Sigmoid colon (tissue), 7 donors: ENCODE results near the gene GRAMD1B. TPM values are rescaled to one million over a fixed set of nuclear protein-coding genes. Genes with fewer than 3 reads are reported as not detected.

Experiments
- DNase-seq: peaks from one replicate; pipeline ENCODE4 v3.0.0-alpha.2; 2019
- H3K27ac ChIP-seq, 4 donors: fragments of 200-600 bp; sonication (generic); one replicate each; pipeline ENCODE4 v1.5.1; 2016 to 2019; ENCODE audit warnings: mild to moderate bottlenecking in 1 of 4
- H3K27me3 ChIP-seq, 3 donors: fragments of 200-600 bp; sonication (generic); one replicate each; pipeline ENCODE4 v1.5.1; 2019; ENCODE audit warnings: mild to moderate bottlenecking in 1 of 3
- H3K36me3 ChIP-seq, 4 donors: fragments of 200-600 bp; sonication (generic); one replicate each; pipeline ENCODE4 v1.5.1; 2016 to 2019
- H3K4me1 ChIP-seq, 4 donors: fragments of 200-600 bp; sonication (generic); one replicate each; pipeline ENCODE4 v1.5.1; 2017 to 2019
- H3K4me3 ChIP-seq, 4 donors: fragments of 200-600 bp; sonication (generic); one replicate each; pipeline ENCODE4 v1.5.1; 2017 to 2019; ENCODE audit warnings: mild to moderate bottlenecking in 2 of 4, moderate library complexity in 1 of 4
- H3K9me3 ChIP-seq, 4 donors: fragments of 200-600 bp in 3 of 4; sonication (generic) in 3 of 4; one replicate each; pipeline versions ENCODE4 v1.5.1 to v1.6.1; 2013 to 2019
- CTCF ChIP-seq, 4 experiments: fragments of 450-650 bp in 3 of 4; fragments of 200-600 bp in 1 of 4; IDR thresholded peaks; one replicate each; pipeline ENCODE4 v1.5.1; 2016 to 2019; ENCODE audit warnings: antibody characterized with exemption in 4 of 4, mild to moderate bottlenecking in 3 of 4, moderate library complexity in 2 of 4
- EP300 ChIP-seq, 4 donors: sonication (generic); formaldehyde crosslinking; IDR thresholded peaks; one replicate each; pipeline ENCODE4 v1.6.1; 2017; ENCODE audit warnings: antibody characterized with exemption in 4 of 4
- POLR2A ChIP-seq, 2 donors: fragments of 450-650 bp; IDR thresholded peaks; one replicate each; pipeline ENCODE4 v1.6.1; 2016; ENCODE audit warnings: antibody characterized with exemption in 2 of 2, mild to moderate bottlenecking in 2 of 2, moderate library complexity in 2 of 2
- POLR2AphosphoS5 ChIP-seq, 4 donors: sonication (generic); formaldehyde crosslinking; IDR thresholded peaks; one replicate each; pipeline ENCODE4 v1.6.1; 2017; ENCODE audit warnings: antibody characterized with exemption in 4 of 4
- WGBS, 2 donors: extraction: QIAGEN DNeasy Blood & Tissue Kit; methylation state at CpG; one replicate each; pipeline ENCODE4 v1.1.7; 2013; 5-methylcytosine and 5-hydroxymethylcytosine counted together
- intact Hi-C: fragments of 100-400 bp; cut with DNase I; formaldehyde crosslinking; loops from one replicate; pipeline ENCODE4 v1.15.1; 2023
- polyA plus RNA-seq, 3 donors: library from polyadenylated mRNA; stranded (reverse); fragments of 200-250 nt; gene quantifications; one replicate each; pipeline ENCODE4 v1.2.3, GENCODE V29; 2013
- total RNA-seq, 4 donors: library from RNA; depleted of rRNA; stranded (reverse); fragments of >200 nt; gene quantifications; one replicate each; pipeline ENCODE4 v1.1.0, GENCODE V29; 2016
- donor health status: healthy with polysubstance abuse.
- donor health status: Bipolar disorder and iron deficiency.
- donor health status: healthy.

GRAMD1B gene
- total and polyA plus RNA-seq, 7 donors, result 1.8 to 5.0 (median 3.5) TPM

GRCh38 chr11:123525511-123525918 is 95.4 kb downstream of the GRAMD1B start:
- Histone ChIP-seq H3K27me3 (peaks cover 0 to 11% (median 0%) of the 10 kb centered on the region in 3 donors), H3K4me3 (peak overlapping the region in 3 of 4 donors; percentile 20 to 22 (median 21)), H3K4me1 (no peaks in the 10 kb centered on the region), H3K9me3 (no peaks in the 10 kb centered on the region), H3K36me3 (no peaks in the 10 kb centered on the region), H3K27ac (no peak overlapping the region)
- intact Hi-C loops, result no loop called here
- 22 to 59% methylated on average over 11 of the region's 11 CpGs for WGBS, 2 donors
- no peak for DNase-seq
- TF ChIP-seq EP300 (IDR thresholded peaks at IDR 0.05), result no peak
- TF ChIP-seq CTCF (IDR thresholded peaks at IDR 0.05), result no peak
- no peak for TF ChIP-seq POLR2AphosphoS5 (IDR thresholded peaks at IDR 0.05)
- no peak for TF ChIP-seq POLR2A (IDR thresholded peaks at IDR 0.05)

GRCh38 chr11:123526027-123526805 is 96.1 kb downstream of the GRAMD1B start:
- TF ChIP-seq CTCF (IDR thresholded peaks at IDR 0.05) (no peak), EP300 (IDR thresholded peaks at IDR 0.05) (no peak), POLR2AphosphoS5 (IDR thresholded peaks at IDR 0.05) (no peak), POLR2A (IDR thresholded peaks at IDR 0.05) (no peak)
- no peak for DNase-seq
- no peaks in the 10 kb centered on the region for H3K4me1 ChIP-seq
- H3K27ac ChIP-seq, result no peak overlapping the region
- peak overlapping the region in 3 of 4 donors; percentile 20 to 22 (median 21) for H3K4me3 ChIP-seq
- intact Hi-C loops, result no loop called here
- no peaks in the 10 kb centered on the region for H3K9me3 ChIP-seq
- H3K27me3 ChIP-seq, result peaks cover 0 to 11% (median 0%) of the 10 kb centered on the region in 3 donors
- 80 to 85% methylated on average over 22 of the region's 22 CpGs for WGBS, 2 donors
- H3K36me3 ChIP-seq, result no peaks in the 10 kb centered on the region

GRCh38 chr11:123526918-123527317 is 96.8 kb downstream of the GRAMD1B start:
- Histone ChIP-seq H3K9me3 (no peaks in the 10 kb centered on the region), H3K4me1 (no peaks in the 10 kb centered on the region), H3K27ac (no peak overlapping the region), H3K27me3 (peaks cover 0 to 11% (median 0%) of the 10 kb centered on the region in 3 donors), H3K4me3 (no peak overlapping the region), H3K36me3 (no peaks in the 10 kb centered on the region)
- TF ChIP-seq CTCF (IDR thresholded peaks at IDR 0.05) (no peak), EP300 (IDR thresholded peaks at IDR 0.05) (no peak), POLR2A (IDR thresholded peaks at IDR 0.05) (no peak), POLR2AphosphoS5 (IDR thresholded peaks at IDR 0.05) (no peak)
- 86 to 96% methylated on average over 7 of the region's 7 CpGs for WGBS, 2 donors
- no peak for DNase-seq
- intact Hi-C loops, result no loop called here

- H3K9me3 ChIP-seq, result no peaks in the 10 kb centered on the region
- H3K36me3 ChIP-seq, result no peaks in the 10 kb centered on the region
- peaks cover 0 to 11% (median 0%) of the 10 kb centered on the region in 3 donors for H3K27me3 ChIP-seq
- no peak overlapping the region for H3K4me3 ChIP-seq
- intact Hi-C loops, result no loop called here
- DNase-seq, result no peak
- WGBS, 2 donors, result 94% methylated on average over 3 of the region's 3 CpGs
- no peaks in the 10 kb centered on the region for H3K4me1 ChIP-seq
- TF ChIP-seq POLR2A (IDR thresholded peaks at IDR 0.05), result no peak
- no peak for TF ChIP-seq EP300 (IDR thresholded peaks at IDR 0.05)
- no peak for TF ChIP-seq POLR2AphosphoS5 (IDR thresholded peaks at IDR 0.05)
- no peak overlapping the region for H3K27ac ChIP-seq
These were observed 97.5 kb downstream of the GRAMD1B start for GRCh38 chr11:123527526-123527925.

- no peak overlapping the region for H3K4me3 ChIP-seq
- DNase-seq, result no peak
- no peaks in the 10 kb centered on the region for H3K36me3 ChIP-seq
- H3K9me3 ChIP-seq, result no peaks in the 10 kb centered on the region
- intact Hi-C loops, result no loop called here
- WGBS, 2 donors, result 93 to 96% methylated on average over 1 of the region's 1 CpG
- no peak for TF ChIP-seq POLR2A (IDR thresholded peaks at IDR 0.05)
- no peak for TF ChIP-seq POLR2AphosphoS5 (IDR thresholded peaks at IDR 0.05)
- no peak for TF ChIP-seq CTCF (IDR thresholded peaks at IDR 0.05)
- no peak for TF ChIP-seq EP300 (IDR thresholded peaks at IDR 0.05)
- peaks cover 0 to 11% (median 0%) of the 10 kb centered on the region in 3 donors for H3K27me3 ChIP-seq
- no peak overlapping the region for H3K27ac ChIP-seq
- no peaks in the 10 kb centered on the region for H3K4me1 ChIP-seq
These were observed 97.9 kb downstream of the GRAMD1B start for GRCh38 chr11:123527947-123528346.
